Upper lobe of left lung (tissue), 6 donors: ENCODE data around the gene ARHGAP15. TPM values are rescaled to one million over a fixed set of nuclear protein-coding genes. Genes with fewer than 3 reads are reported as not detected.

Experiments
- ATAC-seq, 2 donors: fragments of 200-7000 bp; cut with Tn5 transposase; one replicate each; pipeline ENCODE4 v1.9.1; 2022; ENCODE audit warnings: mild to moderate bottlenecking in 2 of 2, moderate library complexity in 2 of 2; ENCODE audit not compliant: low FRiP score in 2 of 2
- DNase-seq, 2 donors: peaks; one replicate each; pipeline ENCODE4 v3.0.0-alpha.2; 2019 to 2020
- H3K27ac ChIP-seq, 4 donors: fragments of 200-600 bp; sonication (generic); one replicate each; pipeline ENCODE4 v1.5.1; 2016 to 2019
- H3K27me3 ChIP-seq, 4 donors: fragments of 200-600 bp; sonication (generic); one replicate each; pipeline ENCODE4 v1.5.1; 2017 to 2019
- H3K36me3 ChIP-seq, 4 donors: fragments of 200-600 bp; sonication (generic); one replicate each; pipeline ENCODE4 v1.5.1; 2016 to 2019
- H3K4me1 ChIP-seq, 4 donors: fragments of 200-600 bp; sonication (generic); one replicate each; pipeline ENCODE4 v1.5.1; 2018 to 2019
- H3K4me3 ChIP-seq, 4 donors: fragments of 200-600 bp; sonication (generic); one replicate each; pipeline ENCODE4 v1.5.1; 2017 to 2019; ENCODE audit warnings: mild to moderate bottlenecking in 2 of 4, moderate library complexity in 1 of 4
- H3K9me3 ChIP-seq, 4 donors: fragments of 200-600 bp; sonication (generic); one replicate each; pipeline ENCODE4 v1.5.1; 2018 to 2019
- CTCF ChIP-seq, 6 experiments: fragments of 450-650 bp in 4 of 6; fragments of 200-600 bp in 2 of 6; sonication (generic) in 2 of 6; IDR thresholded peaks; one replicate each; pipeline ENCODE4 v1.5.1; 2016 to 2019; ENCODE audit warnings: antibody characterized with exemption in 6 of 6
- EP300 ChIP-seq, 4 donors: sonication (generic); formaldehyde crosslinking; IDR thresholded peaks; one replicate each; pipeline ENCODE4 v1.5.1; 2017; ENCODE audit warnings: antibody characterized with exemption in 4 of 4, control low read depth in 2 of 4
- POLR2A ChIP-seq, 4 donors: fragments of 450-650 bp; IDR thresholded peaks; one replicate each; pipeline ENCODE4 v1.5.1; 2016 to 2017; ENCODE audit warnings: antibody characterized with exemption in 4 of 4, mild to moderate bottlenecking in 2 of 4
- POLR2AphosphoS5 ChIP-seq, 2 donors: sonication (generic); formaldehyde crosslinking; IDR thresholded peaks; one replicate each; pipeline ENCODE4 v1.5.1; 2017; ENCODE audit warnings: antibody characterized with exemption in 2 of 2
- WGBS, 2 donors: methylation state at CpG; one replicate each; pipeline ENCODE4 v1.1.5; 2017 to 2018; 5-methylcytosine and 5-hydroxymethylcytosine counted together
- total RNA-seq, 6 donors: library from RNA; depleted of rRNA in 4 of 6; stranded (reverse); fragments of >200 nt in 4 of 6; gene quantifications; one replicate each; pipeline versions ENCODE4 v1.1.0 to v1.2.1, GENCODE V29; 2016 to 2021
- donor health status: DM: no; HTN: no; CAD: no; lungs with moderate emphysema.
- donor health status: DM: no; HTN: yes; CAD: no; lungs with severe emphysema.

Gene ARHGAP15
- total RNA-seq, 6 donors from 2014 or later, result 11.9 to 57.6 (median 17.5) TPM

DNA sequence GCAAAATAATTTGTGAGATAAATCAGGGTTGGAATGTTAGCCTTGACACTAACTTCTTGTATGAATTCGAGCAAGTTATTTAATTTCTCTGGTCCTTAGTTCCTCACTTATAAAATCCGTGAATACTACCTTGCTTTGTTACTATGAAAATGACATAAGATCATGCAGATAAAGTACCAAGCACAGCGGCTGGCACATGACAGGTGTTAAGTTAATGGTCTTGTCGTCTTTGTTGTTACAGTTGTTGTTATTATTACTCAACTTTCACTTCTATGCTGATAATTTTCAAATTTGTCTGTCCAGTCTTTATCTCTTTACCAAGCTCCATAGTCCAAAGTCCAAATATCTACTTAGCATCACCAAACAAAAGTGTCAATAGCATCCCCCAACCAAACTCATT lies 482.1 kb downstream of the ARHGAP15 start:
- H3K4me1 ChIP-seq, result peaks cover 0 to 15% (median 2%) of the 10 kb centered on the region in 4 donors
- TF ChIP-seq POLR2A (IDR thresholded peaks at IDR 0.05) (no peak), CTCF (IDR thresholded peaks at IDR 0.05) (no peak), EP300 (IDR thresholded peaks at IDR 0.05) (no peak), POLR2AphosphoS5 (IDR thresholded peaks at IDR 0.05) (no peak)
- DNase-seq (no peak), ATAC-seq (no peak)
- no peaks in the 10 kb centered on the region for H3K27me3 ChIP-seq
- no peaks in the 10 kb centered on the region for H3K9me3 ChIP-seq
- H3K4me3 ChIP-seq, result no peak overlapping the region
- H3K36me3 ChIP-seq, result no peaks in the 10 kb centered on the region
- WGBS, 2 donors, result 87 to 92% methylated on average over 4 of the region's 4 CpGs
- no peak overlapping the region for H3K27ac ChIP-seq

- 79 to 90% methylated on average over 4 of the region's 4 CpGs for WGBS, 2 donors
- TF ChIP-seq POLR2A (IDR thresholded peaks at IDR 0.05) (no peak), POLR2AphosphoS5 (IDR thresholded peaks at IDR 0.05) (no peak), EP300 (IDR thresholded peaks at IDR 0.05) (no peak), CTCF (IDR thresholded peaks at IDR 0.05) (no peak)
Measured at GRCh38 chr2:143615562-143615961, 486.3 kb downstream of the ARHGAP15 start.

GRCh38 chr2:143616452-143616851 lies 487.2 kb downstream of the ARHGAP15 start:
- H3K27me3 ChIP-seq, result no peaks in the 10 kb centered on the region
- no peaks in the 10 kb centered on the region for H3K4me1 ChIP-seq
- ATAC-seq (no peak), DNase-seq (no peak)
- no peak overlapping the region for H3K4me3 ChIP-seq
- TF ChIP-seq CTCF (IDR thresholded peaks at IDR 0.05) (no peak), EP300 (IDR thresholded peaks at IDR 0.05) (no peak), POLR2AphosphoS5 (IDR thresholded peaks at IDR 0.05) (no peak), POLR2A (IDR thresholded peaks at IDR 0.05) (no peak)
- no peaks in the 10 kb centered on the region for H3K36me3 ChIP-seq
- 77 to 90% methylated on average over 6 of the region's 6 CpGs for WGBS, 2 donors
- no peaks in the 10 kb centered on the region for H3K9me3 ChIP-seq
- H3K27ac ChIP-seq, result no peak overlapping the region

More at GRCh38 chr2:143615562-143615961, 486.3 kb downstream of the ARHGAP15 start:
- H3K36me3 ChIP-seq, result no peaks in the 10 kb centered on the region
- ATAC-seq (no peak), DNase-seq (no peak)
- H3K4me1 ChIP-seq, result no peaks in the 10 kb centered on the region
- no peaks in the 10 kb centered on the region for H3K27me3 ChIP-seq
- no peak overlapping the region for H3K27ac ChIP-seq
- H3K9me3 ChIP-seq, result no peaks in the 10 kb centered on the region
- H3K4me3 ChIP-seq, result no peak overlapping the region

- ATAC-seq (no peak), DNase-seq (no peak)
- Histone ChIP-seq H3K9me3 (no peaks in the 10 kb centered on the region), H3K27ac (no peak overlapping the region), H3K27me3 (no peaks in the 10 kb centered on the region), H3K36me3 (no peaks in the 10 kb centered on the region), H3K4me1 (no peaks in the 10 kb centered on the region), H3K4me3 (no peak overlapping the region)
- TF ChIP-seq POLR2A (IDR thresholded peaks at IDR 0.05) (no peak), CTCF (IDR thresholded peaks at IDR 0.05) (no peak), EP300 (IDR thresholded peaks at IDR 0.05) (no peak), POLR2AphosphoS5 (IDR thresholded peaks at IDR 0.05) (no peak)
- WGBS, 2 donors, result 80 to 91% methylated on average over 2 of the region's 2 CpGs
Measured at GRCh38 chr2:143617803-143618415, 488.7 kb downstream of the ARHGAP15 start.

- Histone ChIP-seq H3K4me3 (no peak overlapping the region), H3K27ac (no peak overlapping the region), H3K36me3 (no peaks in the 10 kb centered on the region), H3K27me3 (no peaks in the 10 kb centered on the region), H3K4me1 (no peaks in the 10 kb centered on the region), H3K9me3 (no peaks in the 10 kb centered on the region)
- WGBS, 2 donors, result 61 to 72% methylated on average over 2 of the region's 2 CpGs
- TF ChIP-seq CTCF (IDR thresholded peaks at IDR 0.05), result no peak
- no peak for TF ChIP-seq POLR2AphosphoS5 (IDR thresholded peaks at IDR 0.05)
- TF ChIP-seq EP300 (IDR thresholded peaks at IDR 0.05), result no peak
- no peak for TF ChIP-seq POLR2A (IDR thresholded peaks at IDR 0.05)
- no peak for DNase-seq
- ATAC-seq, result no peak
Measured at GRCh38 chr2:143622106-143622505, 492.9 kb downstream of the ARHGAP15 start.
